HCT116 (cell line): ENCODE data around the gene RTN4RL2. TPM values are rescaled to one million over a fixed set of nuclear protein-coding genes. Genes with fewer than 3 reads are reported as not detected.

Source experiments
- ATAC-seq: fragments of 200-7000 bp; cut with Tn5 transposase; 2 replicates; pipeline ENCODE4 v1.9.1; 2020; ENCODE audit warnings: mild to moderate bottlenecking, moderate library complexity
- BruUV-seq: library from RNA; stranded (reverse); fragments of 400-500 nt; replicated peaks from 2 replicates; lab custom pipeline; 2021; lab: Mats Ljungman, UMichigan
- CTCF ChIA-PET: fragments of 300-600 bp; sonication (Branson Sonifier 250); formaldehyde crosslinking; loops from one replicate; lab custom pipeline; 2021; ENCODE audit warnings: antibody characterized with exemption; lab: Charles Lee
- POLR2A ChIA-PET: fragments of 300-600, 350-600 bp; sonication (Branson Sonifier 250); formaldehyde crosslinking; loops from one replicate; lab custom pipeline; 2021; ENCODE audit warnings: antibody characterized with exemption; lab: Charles Lee
- RAD21 ChIA-PET, 2 experiments: fragments of 300-600 bp; sonication (Branson Sonifier 250); formaldehyde crosslinking; loops; one replicate each; lab custom pipeline; 2023; ENCODE audit warnings: low total read pairs in 2 of 2; ENCODE audit not compliant: uncharacterized antibody in 2 of 2, unreplicated experiment in 2 of 2, low non-redundant PET in 1 of 2; lab: Charles Lee
- DNase-seq: peaks from one replicate; pipeline ENCODE4 v3.0.0-alpha.2; 2010; ENCODE audit warnings: low read depth, low spot score
- H2AFZ ChIP-seq: fragments of 200-600 bp; shearing (Covaris generic), sonication (generic); 2 replicates; pipeline ENCODE4 v1.6.1; 2017; ENCODE audit warnings: low read depth, mixed run types, mixed read lengths, antibody characterized with exemption, low read length; ENCODE audit not compliant: poor library complexity, severe bottlenecking
- H3K27ac ChIP-seq: 2 replicates; pipeline ENCODE4 v1.5.1; 2012; ENCODE audit warnings: low read depth, low read length
- H3K27me3 ChIP-seq: fragments of 200-600 bp; sonication (generic); 2 replicates; pipeline ENCODE4 v1.6.1; 2016; ENCODE audit warnings: mixed run types, low read length, mixed read lengths; ENCODE audit not compliant: insufficient read depth
- H3K36me3 ChIP-seq, 2 experiments: fragments of 200-500 bp in 1 of 2; fragments of 200-600 bp in 1 of 2; sonication (Bioruptor generic) in 1 of 2; sonication (generic) in 1 of 2; 2 replicates each; pipeline versions ENCODE4 v1.5.1 to v1.6.1; 2014 to 2016; ENCODE audit warnings: low read length in 2 of 2, inconsistent platforms in 1 of 2, mixed read lengths in 1 of 2, mixed run types in 1 of 2; ENCODE audit not compliant: insufficient read depth in 2 of 2, control insufficient read depth in 1 of 2
- H3K4me1 ChIP-seq, 2 experiments: fragments of 200-600 bp in 1 of 2; sonication (generic) in 1 of 2; 2 replicates each; pipeline versions ENCODE4 v1.5.1 to v1.6.1; 2012 to 2017; ENCODE audit warnings: low read length in 2 of 2, inconsistent platforms in 1 of 2, mild to moderate bottlenecking in 1 of 2, mixed read lengths in 1 of 2, mixed run types in 1 of 2, moderate library complexity in 1 of 2; ENCODE audit not compliant: insufficient read depth in 2 of 2, control insufficient read depth in 1 of 2
- H3K4me2 ChIP-seq: fragments of 200-600 bp; sonication (generic); 2 replicates; pipeline ENCODE4 v1.6.1; 2017; ENCODE audit warnings: mixed run types, low read length, mixed read lengths
- H3K4me3 ChIP-seq, 2 experiments: fragments of 200-600 bp in 1 of 2; sonication (generic) in 1 of 2; replicated peaks in 1 of 2; 2 replicates each; pipeline ENCODE4 v1.5.1; 2011 to 2016; ENCODE audit warnings: low read length in 2 of 2, control low read depth in 1 of 2, low read depth in 1 of 2, mild to moderate bottlenecking in 1 of 2, mixed read lengths in 1 of 2, mixed run types in 1 of 2
- H3K79me2 ChIP-seq: fragments of 200-600 bp; sonication (generic); 2 replicates; pipeline ENCODE4 v1.6.1; 2017; ENCODE audit warnings: mild to moderate bottlenecking, mixed run types, low read length, moderate library complexity, mixed read lengths; ENCODE audit not compliant: insufficient read depth
- H3K9ac ChIP-seq: fragments of 200-600 bp; sonication (generic); 2 replicates; pipeline ENCODE4 v1.6.1; 2016; ENCODE audit warnings: low read length, mixed read lengths
- H3K9me2 ChIP-seq: fragments of 200-600 bp; sonication (generic), shearing (Covaris generic); 2 replicates; pipeline ENCODE4 v1.6.1; 2017; ENCODE audit warnings: mixed run types, mild to moderate bottlenecking, moderate library complexity; ENCODE audit not compliant: insufficient read depth
- H3K9me3 ChIP-seq, 2 experiments: fragments of 200-500 bp in 1 of 2; fragments of 200-600 bp in 1 of 2; sonication (Bioruptor generic) in 1 of 2; sonication (generic) in 1 of 2; 2 replicates each; pipeline ENCODE4 v1.6.1; 2014 to 2017; ENCODE audit warnings: low read length in 2 of 2, mixed read lengths in 2 of 2, inconsistent platforms in 1 of 2, low read depth in 1 of 2, mild to moderate bottlenecking in 1 of 2, mixed run types in 1 of 2, moderate library complexity in 1 of 2; ENCODE audit not compliant: control insufficient read depth in 1 of 2, insufficient read depth in 1 of 2
- H4K20me1 ChIP-seq: fragments of 200-600 bp; sonication (generic), shearing (Covaris generic); 2 replicates; pipeline ENCODE4 v1.6.1; 2017; ENCODE audit warnings: mixed run types, mild to moderate bottlenecking, moderate library complexity; ENCODE audit not compliant: insufficient read depth
- ATF3 ChIP-seq: IDR thresholded peaks from 2 replicates; pipeline ENCODE4 v1.6.1; 2012
- CBX3 ChIP-seq: IDR thresholded peaks from 2 replicates; pipeline ENCODE4 v1.6.1; 2012; ENCODE audit warnings: low read depth
- CEBPB ChIP-seq: IDR thresholded peaks from 2 replicates; pipeline ENCODE4 v1.6.1; 2012; ENCODE audit warnings: low read depth
- EGR1 ChIP-seq: IDR thresholded peaks from 2 replicates; pipeline ENCODE4 v1.6.1; 2012; ENCODE audit warnings: low read depth
- ELF1 ChIP-seq: IDR thresholded peaks from 2 replicates; pipeline ENCODE4 v1.6.1; 2012; ENCODE audit warnings: low read depth, borderline replicate concordance
- EZH2 ChIP-seq: fragments of 200-600 bp; sonication (generic); IDR thresholded peaks from 2 replicates; pipeline ENCODE4 v1.6.1; 2017; ENCODE audit warnings: antibody characterized with exemption, mixed run types
- JUND ChIP-seq: IDR thresholded peaks from 2 replicates; pipeline ENCODE4 v1.6.1; 2012
- POLR2A ChIP-seq: IDR thresholded peaks from 2 replicates; pipeline ENCODE4 v1.7.0; 2011; ENCODE audit warnings: borderline replicate concordance; ENCODE audit not compliant: insufficient read depth, insufficient read length; ENCODE audit errors: extremely low read depth
- POLR2AphosphoS5 ChIP-seq: IDR thresholded peaks from 2 replicates; pipeline ENCODE4 v1.6.1; 2011; ENCODE audit warnings: mild to moderate bottlenecking, low read depth, low read length, moderate library complexity
- REST ChIP-seq: IDR thresholded peaks from 2 replicates; pipeline ENCODE4 v1.6.1; 2012; ENCODE audit warnings: low read depth
- SP1 ChIP-seq: IDR thresholded peaks from 2 replicates; pipeline ENCODE4 v1.6.1; 2012; ENCODE audit warnings: low read depth
- TCF7L2 ChIP-seq: IDR thresholded peaks from 2 replicates; pipeline ENCODE4 v1.7.0; 2011; ENCODE audit warnings: borderline replicate concordance, inconsistent platforms; ENCODE audit not compliant: insufficient read depth, insufficient read length; ENCODE audit errors: extremely low read depth
- YY1 ChIP-seq: IDR thresholded peaks from 2 replicates; pipeline ENCODE4 v1.6.1; 2011; ENCODE audit warnings: low read length, low read depth, moderate library complexity, mild to moderate bottlenecking; ENCODE audit not compliant: insufficient replicate concordance; ENCODE audit errors: extremely low read depth
- ZFX ChIP-seq: fragments of 450-650 bp; IDR thresholded peaks from 2 replicates; pipeline ENCODE4 v1.6.1; 2017
- intact Hi-C: fragments of 100-400 bp; cut with micrococcal nuclease; formaldehyde crosslinking; loops from 2 replicates; pipeline ENCODE4 v1.10.0; 2022
- total RNA-seq: library from RNA; stranded (reverse); gene quantifications from one replicate; pipeline ENCODE4 v1.2.1, GENCODE V29; 2021; ENCODE audit not compliant: unreplicated experiment

Gene RTN4RL2
- total RNA-seq, 1 experiment from 2014 or later = 24.0 TPM

- no peak for TF ChIP-seq ELF1
- TF ChIP-seq, all 23 proteins: peak for 0
These were observed 43.9 kb upstream of the RTN4RL2 start (continued) for GRCh38 chr11:57416436-57416835.

- RAD21 ChIA-PET = no interaction called here
- no peak for TF ChIP-seq POLR2AphosphoS5
- no peak for TF ChIP-seq YY1
- no peak for TF ChIP-seq EGR1
- TF ChIP-seq JUND = no peak
- no peak for TF ChIP-seq CBX3
- no peak for TF ChIP-seq ATF3
- TF ChIP-seq TCF7L2 = no peak
- TF ChIP-seq, all 23 proteins: peak for 0
- Histone ChIP-seq H3K9me2 (no peaks in the 10 kb centered on the region), H3K4me1 (peaks cover 0 to 4% of the 10 kb centered on the region in 2 experiments; a peak in 1 of 4 replicates), H3K79me2 (no peaks in the 10 kb centered on the region), H4K20me1 (no peaks in the 10 kb centered on the region), H3K27me3 (no peaks in the 10 kb centered on the region), H3K9ac (no peak overlapping the region), H3K9me3 (no peaks in the 10 kb centered on the region), H3K36me3 (peaks cover 0 to 4% of the 10 kb centered on the region in 2 experiments; a peak in 1 of 4 replicates), H3K4me3 (no peak overlapping the region), H3K27ac (no peak overlapping the region), H3K4me2 (no peak overlapping the region), H2AFZ (no peak overlapping the region)
- POLR2A ChIA-PET = no interaction called here
- CTCF ChIA-PET = no interaction called here
- DNase-seq (no peak), ATAC-seq (no peak)
- intact Hi-C loops = no loop called here
- no TSS peak for BruUV-seq
These were observed 43.3 kb upstream of the RTN4RL2 start for GRCh38 chr11:57417056-57417455.

GRCh38 chr11:57418131-57418530 is 42.2 kb upstream of the RTN4RL2 start:
- Histone ChIP-seq H3K27ac (no peak overlapping the region), H3K4me3 (no peak overlapping the region), H3K9me2 (no peaks in the 10 kb centered on the region), H3K9me3 (no peaks in the 10 kb centered on the region), H3K79me2 (no peaks in the 10 kb centered on the region), H3K4me2 (no peak overlapping the region), H3K4me1 (peaks cover 0 to 4% of the 10 kb centered on the region in 2 experiments; a peak in 1 of 4 replicates), H2AFZ (no peak overlapping the region), H4K20me1 (no peaks in the 10 kb centered on the region), H3K9ac (no peak overlapping the region), H3K27me3 (no peaks in the 10 kb centered on the region; the same call in 1 of the 2 replicates), H3K36me3 (peaks cover 0 to 4% of the 10 kb centered on the region in 2 experiments; a peak in 1 of 4 replicates)
- ChIA-PET POLR2A (no interaction called here), CTCF (no interaction called here), RAD21 (no interaction called here)
- ATAC-seq (no peak), DNase-seq (no peak)
- intact Hi-C loops = no loop called here
- no TSS peak for BruUV-seq
- TF ChIP-seq JUND (no peak), POLR2A (no peak), ZFX (no peak), CEBPB (no peak), EZH2 (no peak), SP1 (no peak), REST (no peak), ELF1 (no peak)
